ENCODE results near the gene CNBD2.
A peak's percentile ranks its signal among the peaks of the same experiment; 100 is the strongest.
"Not testable (repeated sequence)": the region's sequence is repeated elsewhere in the genome, so short reads cannot be mapped to it uniquely, and the experiment has no call there.

The CNBD2 gene

DNA sequence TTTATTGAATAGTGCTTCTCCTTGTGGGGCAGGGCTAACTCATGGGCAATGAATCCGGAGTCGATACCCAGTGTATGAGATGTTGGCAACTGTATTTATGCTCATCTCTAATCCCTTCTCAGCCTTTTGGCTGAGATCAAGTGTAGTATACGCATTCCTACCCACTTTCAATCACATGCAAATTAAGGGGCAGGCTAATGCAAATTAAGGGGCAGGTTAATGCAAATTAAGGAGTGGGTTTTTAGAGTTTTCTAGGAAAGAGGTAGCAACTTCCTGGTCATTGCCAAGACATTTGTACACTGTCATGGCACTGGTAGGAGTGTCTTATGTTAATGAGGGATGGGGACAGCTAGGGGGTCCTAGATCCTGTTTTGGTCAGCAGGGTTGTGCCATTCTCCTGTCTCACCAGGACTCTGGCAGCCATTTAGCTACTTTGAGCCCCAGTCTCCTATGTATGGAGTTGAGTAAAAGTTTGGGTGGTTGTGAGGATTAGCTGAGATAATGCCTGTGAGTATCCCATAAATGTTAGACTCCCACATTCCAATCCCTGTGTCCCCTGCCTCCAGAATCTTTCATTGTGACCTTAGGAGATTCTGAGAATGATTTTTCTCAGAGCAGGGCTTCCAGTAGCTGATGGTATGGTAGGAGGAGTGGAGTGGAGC, at the start of gene CNBD2:
Gene CNBD2, plus strand, starts transcription at position 612 of the 662 bp plus-strand sequence. CDS start 173 bp downstream, outside the sequence.
- no peak for DNase-seq (ENCODE audit: low read depth)

DNA sequence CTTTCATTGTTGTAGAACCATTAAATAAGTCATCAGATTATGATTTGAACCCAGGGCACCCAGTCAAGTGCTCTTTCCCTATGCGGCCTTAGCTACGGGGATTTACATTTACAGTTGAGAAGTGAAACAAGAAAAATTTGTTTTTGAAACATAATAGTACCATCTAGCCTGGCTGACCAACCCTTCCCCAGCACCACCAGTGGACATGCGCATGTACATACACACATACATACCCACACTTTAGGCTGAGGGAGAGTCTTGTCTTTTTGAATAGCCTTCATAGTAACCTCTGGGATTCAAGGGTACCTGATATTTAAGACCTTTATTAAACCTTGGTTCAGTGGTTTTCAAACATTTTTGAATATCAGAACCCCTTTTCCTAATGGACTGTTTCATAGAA, 47.9 kb upstream of the CNBD2 start:
- DNase-seq (ENCODE audit: low read depth), result no peak

DNA sequence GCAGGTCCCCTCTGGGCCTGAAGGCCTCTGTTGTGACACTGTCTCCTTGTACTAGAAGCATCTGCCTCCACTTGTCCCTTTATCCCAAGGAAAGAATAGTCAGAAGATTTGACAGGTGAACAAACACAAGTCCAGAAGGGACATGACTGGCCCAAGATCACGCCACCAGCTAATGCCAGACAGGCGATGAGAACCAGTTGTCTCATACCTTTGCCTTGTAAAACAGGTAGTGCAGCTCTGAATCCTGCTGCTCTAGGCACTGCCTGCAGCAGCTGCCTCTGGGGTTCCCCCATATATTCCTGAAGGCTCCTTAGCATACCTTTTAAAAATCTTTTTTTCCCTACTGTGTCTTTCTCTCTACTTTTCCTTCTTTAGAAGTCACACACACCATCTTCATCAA, 39.1 kb upstream of the CNBD2 start:
- no peak for DNase-seq (ENCODE audit: low read depth)

- no peak for DNase-seq (ENCODE audit: low read depth)
These were observed 34.3 kb upstream of the CNBD2 start for GRCh38 chr20:35934050-35934449.

- DNase-seq (ENCODE audit: low read depth), result no peak
These were observed 29.1 kb upstream of the CNBD2 start for GRCh38 chr20:35939264-35939663.

DNA sequence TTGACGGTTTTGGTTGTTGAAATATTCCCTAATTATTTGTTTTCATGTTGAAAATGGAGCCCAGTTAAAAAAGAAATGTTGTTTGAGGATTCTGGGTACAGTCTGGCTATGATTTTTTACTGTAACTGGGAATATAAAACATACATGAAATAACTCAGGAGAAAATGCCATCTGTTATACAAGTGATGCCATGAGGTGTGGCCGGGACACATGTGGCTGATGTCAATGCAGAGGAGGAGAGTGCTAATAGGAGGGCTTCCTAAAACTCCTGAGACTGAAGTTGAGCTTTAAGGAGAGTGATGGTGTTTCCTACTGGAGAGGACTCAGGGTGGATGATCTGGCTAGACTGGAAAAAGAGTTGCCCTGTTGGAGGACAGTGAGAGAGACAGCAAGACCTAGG, 26.8 kb upstream of the CNBD2 start:
- DNase-seq (ENCODE audit: low read depth), result no peak

DNA sequence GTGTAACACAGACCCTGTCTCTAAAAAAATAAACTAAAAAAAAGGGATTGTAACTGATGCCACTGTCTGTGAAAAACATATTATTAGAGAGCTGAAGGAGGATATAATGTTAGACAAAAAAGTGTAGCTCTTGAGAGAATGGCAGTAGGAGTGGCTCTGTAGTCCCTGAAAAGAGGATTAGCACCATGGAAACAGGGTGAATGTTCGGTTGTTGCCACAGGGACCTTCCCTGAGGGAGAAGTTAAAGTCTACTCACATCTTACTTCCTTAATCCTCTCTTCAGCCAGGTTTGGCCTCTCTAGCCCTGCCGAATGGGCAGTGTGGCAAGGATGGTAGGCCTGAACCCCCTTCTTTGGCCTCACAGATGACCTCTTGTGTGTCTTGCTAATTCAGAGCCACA, 26.1 kb upstream of the CNBD2 start:
- no peak for DNase-seq (ENCODE audit: low read depth)

DNA sequence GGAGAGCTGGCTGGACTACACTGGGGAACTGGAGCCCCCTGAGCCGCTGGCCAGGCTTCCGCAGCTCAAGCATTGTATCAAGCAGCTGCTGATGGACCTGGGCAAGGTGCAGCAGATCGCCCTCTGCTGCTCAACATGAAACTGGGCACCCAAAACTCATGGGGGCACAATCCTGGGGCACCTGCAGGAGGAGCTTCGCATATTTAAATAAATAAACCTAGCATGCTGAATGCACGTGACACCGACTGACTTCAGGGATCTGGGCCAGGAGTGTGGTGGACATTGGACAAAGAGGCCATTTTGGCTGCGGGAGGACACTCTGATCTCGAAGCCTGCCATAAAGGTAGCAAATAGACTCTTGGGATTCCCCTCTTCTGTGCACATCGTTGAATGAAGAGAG, 20.9 kb upstream of the CNBD2 start:
- no peak for DNase-seq (ENCODE audit: low read depth)

GRCh38 chr20:35947907-35948306, 20.5 kb upstream of the CNBD2 start:
- no peak for DNase-seq (ENCODE audit: low read depth)

DNA sequence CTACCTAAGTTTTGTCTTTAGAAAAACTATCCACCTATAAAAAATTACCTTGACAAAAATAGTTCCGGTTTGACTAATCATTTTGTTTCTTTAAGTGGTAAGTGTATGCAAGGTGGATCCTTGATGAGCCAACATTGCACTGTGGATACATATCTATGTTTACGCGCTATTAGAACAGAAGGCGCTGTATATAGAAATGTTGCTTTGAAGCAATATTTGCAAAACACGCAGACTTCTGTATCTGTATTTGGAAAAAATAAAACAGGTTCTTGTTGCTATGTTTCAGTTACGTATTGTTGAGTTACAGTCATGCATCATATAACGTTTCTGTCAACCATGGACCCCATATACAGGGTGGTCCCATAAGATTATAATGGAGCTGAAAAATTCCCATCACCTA, 18.3 kb upstream of the CNBD2 start:
- DNase-seq (ENCODE audit: low read depth), result no peak

GRCh38 chr20:35952080-35952479, 16.3 kb upstream of the CNBD2 start:
- not testable (repeated sequence) for DNase-seq (ENCODE audit: low read depth)

DNA sequence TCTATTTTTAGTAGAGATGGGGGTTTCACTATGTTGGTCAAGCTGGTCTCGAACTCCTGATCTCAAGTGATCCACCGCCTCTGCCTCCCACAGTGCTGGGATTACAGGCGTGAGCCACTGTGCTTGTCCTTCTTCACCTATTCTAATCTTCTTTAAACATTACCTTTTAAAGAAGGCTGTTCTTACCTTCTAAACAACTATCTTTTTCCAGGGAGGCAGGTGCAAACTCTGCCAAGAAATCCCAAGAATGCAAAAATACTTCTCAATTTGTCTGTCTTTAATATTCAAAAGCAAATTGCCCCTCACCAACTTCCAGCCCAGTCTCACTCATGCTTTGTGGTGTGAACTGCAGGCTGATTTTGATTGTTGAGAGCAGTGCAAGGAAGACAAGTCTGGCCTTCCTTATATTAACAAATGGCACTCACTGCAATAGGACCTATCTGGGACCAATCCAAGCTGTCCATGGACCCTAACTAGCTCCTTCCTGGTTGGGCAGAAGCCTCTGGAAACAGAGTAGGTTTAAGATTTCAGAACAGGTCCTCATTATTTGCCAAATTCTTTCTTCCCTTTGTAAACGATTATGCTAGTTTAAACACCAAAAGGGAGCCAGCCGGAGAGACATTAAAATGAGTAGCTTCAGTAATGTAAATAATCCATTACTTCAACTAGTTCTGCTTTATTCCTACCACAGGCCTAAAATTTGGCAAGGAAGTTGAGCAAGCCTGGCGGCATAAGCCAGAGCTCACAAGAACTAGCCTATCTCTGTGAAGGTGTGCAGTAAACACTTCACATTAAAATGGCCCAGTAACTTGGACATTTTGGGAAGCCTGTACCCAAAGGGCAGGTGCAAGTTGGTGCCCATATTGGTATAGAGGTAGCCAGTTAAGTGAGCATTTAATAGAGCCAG, 15.7 kb upstream of the CNBD2 start:
- DNase-seq (ENCODE audit: low read depth), result no peak

DNA sequence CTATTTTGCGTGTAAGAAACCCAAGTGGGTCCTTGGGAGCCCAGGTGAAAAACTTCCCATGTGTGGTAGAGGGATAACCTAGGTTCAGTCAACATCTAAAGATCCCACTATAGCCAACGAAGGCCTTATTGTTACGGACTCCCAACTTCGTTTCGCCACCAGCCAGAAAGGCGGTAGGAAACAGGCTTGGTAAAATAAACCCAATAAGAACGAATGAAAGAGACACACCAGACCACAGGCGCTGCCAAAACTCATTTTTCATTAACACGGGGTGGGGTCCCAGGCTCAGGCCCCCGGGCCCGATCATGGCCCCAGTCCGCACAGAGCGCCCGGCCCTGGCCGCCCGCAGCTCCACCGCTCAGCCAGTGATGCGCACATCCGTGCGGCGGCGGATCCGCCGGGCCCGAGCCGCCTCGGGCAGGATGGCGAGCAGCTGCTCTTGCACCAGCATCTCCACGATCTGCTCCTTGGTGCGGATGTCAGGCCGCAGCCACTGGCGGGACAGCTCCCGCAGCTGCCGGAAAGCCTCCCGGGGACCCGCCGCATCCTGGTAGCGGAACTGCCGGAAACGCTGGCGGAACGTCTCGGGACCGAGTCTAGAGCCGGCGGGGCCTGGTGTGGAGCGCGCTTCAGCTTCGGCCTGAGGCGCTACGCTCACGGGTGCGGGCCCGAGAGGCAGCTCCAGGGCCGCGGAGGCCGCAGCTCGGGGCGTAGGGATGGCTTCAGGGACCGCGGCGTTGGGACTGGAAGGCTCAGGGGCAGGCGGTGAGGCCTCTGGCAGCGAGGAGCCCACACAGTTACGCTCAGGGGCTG, 14.8 kb upstream of the CNBD2 start:
- peak; percentile 39 for DNase-seq (ENCODE audit: low read depth)

- peak; percentile 94 for DNase-seq (ENCODE audit: low read depth)
These were observed 14.0 kb upstream of the CNBD2 start, which contains the start of gene SCAND1 for GRCh38 chr20:35954200-35954906. Gene SCAND1 (minus strand): TSS chr20:35954502. CDS start chr20:35954284, 218 bp downstream.

GRCh38 chr20:35954907-35955251, 13.5 kb upstream of the CNBD2 start:
- no peak for DNase-seq (ENCODE audit: low read depth)

DNA sequence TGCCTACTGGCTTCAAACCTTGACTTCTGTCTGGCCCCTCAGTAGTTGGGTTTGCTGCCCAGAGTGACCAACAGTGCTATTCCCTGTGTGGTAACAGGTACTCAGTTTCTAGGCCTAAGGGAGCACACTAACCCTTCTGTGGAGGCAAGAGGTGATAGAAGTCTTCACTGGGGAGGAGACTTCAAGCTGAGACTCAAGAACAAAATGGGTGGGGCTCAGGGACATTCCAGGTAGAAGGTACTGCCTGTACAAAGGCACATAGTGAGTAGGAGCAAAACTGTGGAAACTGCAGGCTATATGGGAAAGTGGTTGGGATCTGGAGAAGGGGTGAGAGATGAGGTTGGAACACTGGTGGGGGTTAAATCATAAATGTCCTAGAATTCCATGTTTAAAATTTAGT, 11.8 kb upstream of the CNBD2 start:
- no peak for DNase-seq (ENCODE audit: low read depth)

GRCh38 chr20:35959291-35959690, 9.1 kb upstream of the CNBD2 start:
- DNase-seq (ENCODE audit: low read depth), result not testable (repeated sequence)

- DNase-seq (ENCODE audit: low read depth), result no peak
These were observed 4.5 kb upstream of the CNBD2 start for GRCh38 chr20:35963878-35964277.

- no peak for DNase-seq (ENCODE audit: low read depth)
These were observed 540 bp downstream of the CNBD2 start for GRCh38 chr20:35968930-35969329.

DNA sequence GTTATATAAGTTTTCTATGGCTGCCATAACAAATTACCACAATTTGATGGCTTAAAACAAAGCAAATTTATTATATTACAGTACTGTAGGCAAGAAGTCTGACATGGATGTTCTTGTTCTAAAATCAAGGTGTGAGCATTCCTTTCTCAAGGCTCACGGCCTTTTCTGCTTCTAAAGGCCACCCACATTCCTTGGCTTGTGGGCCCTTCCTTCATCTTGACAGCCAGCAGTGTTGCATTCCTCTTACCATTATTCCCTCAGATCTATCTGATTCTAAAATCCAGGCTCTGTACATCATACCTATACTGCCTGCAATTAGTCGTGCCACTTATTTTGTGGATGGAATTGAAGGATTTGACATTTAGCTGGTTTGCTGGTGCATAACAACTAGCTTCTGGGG, 3.6 kb downstream of the CNBD2 start:
- DNase-seq (ENCODE audit: low read depth), result no peak

GRCh38 chr20:35972462-35972861, 4.1 kb downstream of the CNBD2 start:
- DNase-seq (ENCODE audit: low read depth), result no peak

DNA sequence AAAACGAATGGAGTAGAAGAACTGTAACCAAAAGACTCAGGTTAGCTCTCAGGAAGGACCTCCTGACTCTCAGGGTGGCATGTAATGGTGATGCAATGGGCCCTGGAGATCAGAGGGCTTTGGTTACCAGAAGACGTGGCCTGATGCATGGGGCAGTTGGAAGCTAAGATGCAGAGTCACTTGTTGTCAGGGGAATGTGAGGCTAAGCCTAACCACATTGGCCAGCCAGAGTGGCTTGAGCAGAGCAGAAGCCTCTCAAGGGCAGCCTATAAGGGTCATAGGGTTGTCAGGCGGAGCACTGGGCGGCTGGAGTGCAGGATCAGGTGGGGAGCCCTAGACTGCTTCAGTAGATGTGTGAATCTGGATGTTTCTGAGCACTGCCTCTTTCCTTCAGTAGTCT, 5.9 kb downstream of the CNBD2 start:
- no peak for DNase-seq (ENCODE audit: low read depth)

All from activated gamma-delta T cell treated with anti-CD3 and anti-CD28 coated beads, Interleukin-2, amount 50 U/mL, for 16 hours (primary cell).